Liver (tissue), 9 donors: ENCODE measurements around the gene CRYBA2. TPM values are rescaled to one million over a fixed set of nuclear protein-coding genes. Genes with fewer than 3 reads are reported as not detected.

ENCODE experiments used
- DNase-seq: peaks from one replicate; pipeline ENCODE4 v3.0.0-alpha.2; 2017; ENCODE audit warnings: low spot score
- H3K27ac ChIP-seq, 2 donors: one replicate each; pipeline ENCODE4 v1.7.0; 2013; ENCODE audit warnings: inconsistent platforms in 2 of 2, low read length in 2 of 2, control low read depth in 1 of 2, low read depth in 1 of 2, mild to moderate bottlenecking in 1 of 2
- H3K27me3 ChIP-seq, 4 donors: one replicate each; pipeline versions ENCODE4 v1.6.1 to v1.7.0; 2013; ENCODE audit warnings: low read length in 3 of 4, inconsistent platforms in 1 of 4, mild to moderate bottlenecking in 1 of 4, moderate library complexity in 1 of 4; ENCODE audit not compliant: control insufficient read depth in 4 of 4, insufficient read depth in 4 of 4
- H3K36me3 ChIP-seq, 4 donors: one replicate each; pipeline versions ENCODE4 v1.6.1 to v1.7.0; 2013; ENCODE audit warnings: low read length in 3 of 4, mild to moderate bottlenecking in 3 of 4, low read depth in 1 of 4, moderate library complexity in 1 of 4; ENCODE audit not compliant: control insufficient read depth in 4 of 4, insufficient read depth in 3 of 4
- H3K4me1 ChIP-seq, 4 donors: one replicate each; pipeline versions ENCODE4 v1.6.1 to v1.7.0; 2013; ENCODE audit warnings: low read length in 3 of 4, mild to moderate bottlenecking in 3 of 4, moderate library complexity in 1 of 4; ENCODE audit not compliant: control insufficient read depth in 4 of 4, insufficient read depth in 4 of 4
- H3K4me3 ChIP-seq, 3 donors: one replicate each; pipeline versions ENCODE4 v1.6.1 to v1.7.0; 2013; ENCODE audit warnings: low read length in 3 of 3, control low read depth in 1 of 3, low read depth in 1 of 3, mild to moderate bottlenecking in 1 of 3
- H3K9ac ChIP-seq, 2 donors: one replicate each; pipeline ENCODE4 v1.7.0; 2013; ENCODE audit warnings: low read length in 2 of 2, mild to moderate bottlenecking in 2 of 2, moderate library complexity in 2 of 2, control low read depth in 1 of 2, low read depth in 1 of 2
- H3K9me3 ChIP-seq, 4 donors: one replicate each; pipeline versions ENCODE4 v1.6.1 to v1.7.0; 2013; ENCODE audit warnings: low read length in 3 of 4; ENCODE audit not compliant: control insufficient read depth in 4 of 4
- EGR1 ChIP-seq, 2 donors: IDR thresholded peaks; 2 replicates each; pipeline ENCODE4 v1.6.1; 2016 to 2018; ENCODE audit warnings: antibody characterized with exemption in 2 of 2, low read depth in 2 of 2
- FOXA1 ChIP-seq: IDR thresholded peaks from 2 replicates; pipeline ENCODE4 v1.6.1; 2016; ENCODE audit warnings: antibody characterized with exemption
- FOXA2 ChIP-seq: IDR thresholded peaks from 2 replicates; pipeline ENCODE4 v1.6.1; 2016; ENCODE audit warnings: antibody characterized with exemption
- GABPA ChIP-seq, 2 donors: IDR thresholded peaks in 1 of 2; conservative IDR thresholded peaks in 1 of 2; 2 replicates each; pipeline ENCODE4 v1.6.1; 2016; ENCODE audit warnings: antibody characterized with exemption in 2 of 2, mild to moderate bottlenecking in 1 of 2, moderate library complexity in 1 of 2
- HNF4A ChIP-seq, 2 donors: conservative IDR thresholded peaks; 2 replicates each; pipeline ENCODE4 v1.6.1; 2016; ENCODE audit warnings: antibody characterized with exemption in 2 of 2, mild to moderate bottlenecking in 2 of 2
- HNF4G ChIP-seq: IDR thresholded peaks from 2 replicates; pipeline ENCODE4 v1.6.1; 2016; ENCODE audit warnings: antibody characterized with exemption
- JUND ChIP-seq, 2 donors: IDR thresholded peaks; 2 replicates each; pipeline ENCODE4 v1.6.1; 2016; ENCODE audit warnings: antibody characterized with exemption in 2 of 2
- NR2F2 ChIP-seq: IDR thresholded peaks from 2 replicates; pipeline ENCODE4 v1.6.1; 2016; ENCODE audit warnings: antibody characterized with exemption
- SP1 ChIP-seq: IDR thresholded peaks from 2 replicates; pipeline ENCODE4 v1.6.1; 2018; ENCODE audit warnings: antibody characterized with exemption, mild to moderate bottlenecking
- TAF1 ChIP-seq: conservative IDR thresholded peaks from 2 replicates; pipeline ENCODE4 v1.6.1; 2016; ENCODE audit warnings: antibody characterized with exemption, mild to moderate bottlenecking
- YY1 ChIP-seq: IDR thresholded peaks from 2 replicates; pipeline ENCODE4 v1.6.1; 2016; ENCODE audit warnings: antibody characterized with exemption, mild to moderate bottlenecking
- WGBS: extraction: QIAGEN DNeasy Blood & Tissue Kit; methylation state at CpG from one replicate; pipeline ENCODE4 v1.1.7; 2013; 5-methylcytosine and 5-hydroxymethylcytosine counted together
- polyA plus RNA-seq, 2 donors: library from polyadenylated mRNA; stranded (reverse) in 1 of 2; unstranded in 1 of 2; fragments of 200-250 nt in 1 of 2; fragments of >200 nt in 1 of 2; fragmentation: Nextera tagmentation in 1 of 2; extraction: Ambion mirVana in 1 of 2; gene quantifications; one replicate each; pipeline versions ENCODE4 v1.2.1 to v1.2.3, GENCODE V29; 2013 to 2015
- total RNA-seq, 2 donors: library from RNA; depleted of rRNA; stranded (reverse); fragments of >200 nt; gene quantifications; one replicate each; pipeline ENCODE4 v1.2.3, GENCODE V29; 2014
- TF ChIP-seq, protein P1 (sequence below): IDR thresholded peaks from 2 replicates; pipeline ENCODE4 v1.6.1; 2016; ENCODE audit warnings: antibody characterized with exemption, mild to moderate bottlenecking
- TF ChIP-seq, protein P2 (sequence below): fragments of 150-350 bp; IDR thresholded peaks from 2 replicates; pipeline ENCODE4 v1.5.1; 2017; ENCODE audit warnings: improper control_type of control experiment, low read depth, low read length; ENCODE audit not compliant: missing input control
- TF ChIP-seq, protein P3 (sequence below): IDR thresholded peaks from 2 replicates; pipeline ENCODE4 v1.6.1; 2016; ENCODE audit warnings: antibody characterized with exemption
- TF ChIP-seq, protein P4 (sequence below): IDR thresholded peaks from 2 replicates; pipeline ENCODE4 v1.6.1; 2016; ENCODE audit warnings: antibody characterized with exemption
- donor health status: healthy.
- donor health status: healthy.
- donor health status: healthy.
- donor health status: healthy.
- donor health status: healthy.

Gene CRYBA2
- total and polyA plus RNA-seq, 4 donors: not detected

DNA sequence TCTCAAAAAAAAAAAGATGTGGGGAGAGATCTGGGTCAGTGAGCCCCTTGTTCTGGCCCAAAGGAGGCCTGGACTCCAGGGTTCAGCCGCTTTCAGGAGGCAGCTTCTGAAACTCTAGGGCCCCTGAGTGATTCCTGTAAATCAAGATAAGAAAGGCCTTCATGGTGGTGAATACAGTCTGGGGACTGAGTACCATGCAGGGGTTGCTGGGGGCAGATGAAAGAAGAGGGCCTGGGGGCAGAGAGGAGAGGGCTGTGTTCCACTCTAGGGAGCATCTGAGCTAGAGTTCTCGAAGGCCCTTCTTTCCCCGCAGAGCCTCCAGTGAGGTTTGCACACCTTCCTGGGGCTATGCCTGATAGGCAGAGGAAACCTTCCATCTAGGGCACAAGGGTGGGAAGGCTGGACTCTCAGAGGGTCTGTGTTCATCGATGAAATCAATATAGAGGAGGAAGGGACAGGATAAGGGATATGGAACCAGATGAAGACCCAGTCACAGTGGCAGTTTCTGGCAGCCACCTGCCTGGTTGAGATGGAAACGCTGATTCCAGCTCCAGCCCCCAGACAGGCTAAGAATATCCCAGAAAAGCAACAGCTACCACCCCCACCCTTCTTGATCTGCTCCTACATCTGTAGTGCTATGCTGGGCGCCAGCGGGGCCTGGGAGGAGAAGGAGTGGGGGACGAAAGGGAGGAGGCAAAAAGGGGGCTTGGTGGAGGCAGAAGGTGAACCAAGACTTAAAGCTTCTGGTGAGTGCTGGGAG is 38.5 kb downstream of the CRYBA2 start:
- DNase-seq: no peak
- Histone ChIP-seq H3K27ac (no peak overlapping the region), H3K36me3 (no peaks in the 10 kb centered on the region), H3K9ac (no peak overlapping the region), H3K4me3 (no peak overlapping the region), H3K9me3 (peaks cover 0 to 3% (median 0%) of the 10 kb centered on the region in 4 donors), H3K27me3 (no peaks in the 10 kb centered on the region), H3K4me1 (peaks cover 0 to 4% (median 2%) of the 10 kb centered on the region in 4 donors)
- 80% methylated on average over 8 of the region's 8 CpGs for WGBS
- TF ChIP-seq, protein P1, sequence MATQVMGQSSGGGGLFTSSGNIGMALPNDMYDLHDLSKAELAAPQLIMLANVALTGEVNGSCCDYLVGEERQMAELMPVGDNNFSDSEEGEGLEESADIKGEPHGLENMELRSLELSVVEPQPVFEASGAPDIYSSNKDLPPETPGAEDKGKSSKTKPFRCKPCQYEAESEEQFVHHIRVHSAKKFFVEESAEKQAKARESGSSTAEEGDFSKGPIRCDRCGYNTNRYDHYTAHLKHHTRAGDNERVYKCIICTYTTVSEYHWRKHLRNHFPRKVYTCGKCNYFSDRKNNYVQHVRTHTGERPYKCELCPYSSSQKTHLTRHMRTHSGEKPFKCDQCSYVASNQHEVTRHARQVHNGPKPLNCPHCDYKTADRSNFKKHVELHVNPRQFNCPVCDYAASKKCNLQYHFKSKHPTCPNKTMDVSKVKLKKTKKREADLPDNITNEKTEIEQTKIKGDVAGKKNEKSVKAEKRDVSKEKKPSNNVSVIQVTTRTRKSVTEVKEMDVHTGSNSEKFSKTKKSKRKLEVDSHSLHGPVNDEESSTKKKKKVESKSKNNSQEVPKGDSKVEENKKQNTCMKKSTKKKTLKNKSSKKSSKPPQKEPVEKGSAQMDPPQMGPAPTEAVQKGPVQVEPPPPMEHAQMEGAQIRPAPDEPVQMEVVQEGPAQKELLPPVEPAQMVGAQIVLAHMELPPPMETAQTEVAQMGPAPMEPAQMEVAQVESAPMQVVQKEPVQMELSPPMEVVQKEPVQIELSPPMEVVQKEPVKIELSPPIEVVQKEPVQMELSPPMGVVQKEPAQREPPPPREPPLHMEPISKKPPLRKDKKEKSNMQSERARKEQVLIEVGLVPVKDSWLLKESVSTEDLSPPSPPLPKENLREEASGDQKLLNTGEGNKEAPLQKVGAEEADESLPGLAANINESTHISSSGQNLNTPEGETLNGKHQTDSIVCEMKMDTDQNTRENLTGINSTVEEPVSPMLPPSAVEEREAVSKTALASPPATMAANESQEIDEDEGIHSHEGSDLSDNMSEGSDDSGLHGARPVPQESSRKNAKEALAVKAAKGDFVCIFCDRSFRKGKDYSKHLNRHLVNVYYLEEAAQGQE: no peak
- TF ChIP-seq TAF1: no peak
- TF ChIP-seq FOXA2: no peak
- TF ChIP-seq, protein P2, sequence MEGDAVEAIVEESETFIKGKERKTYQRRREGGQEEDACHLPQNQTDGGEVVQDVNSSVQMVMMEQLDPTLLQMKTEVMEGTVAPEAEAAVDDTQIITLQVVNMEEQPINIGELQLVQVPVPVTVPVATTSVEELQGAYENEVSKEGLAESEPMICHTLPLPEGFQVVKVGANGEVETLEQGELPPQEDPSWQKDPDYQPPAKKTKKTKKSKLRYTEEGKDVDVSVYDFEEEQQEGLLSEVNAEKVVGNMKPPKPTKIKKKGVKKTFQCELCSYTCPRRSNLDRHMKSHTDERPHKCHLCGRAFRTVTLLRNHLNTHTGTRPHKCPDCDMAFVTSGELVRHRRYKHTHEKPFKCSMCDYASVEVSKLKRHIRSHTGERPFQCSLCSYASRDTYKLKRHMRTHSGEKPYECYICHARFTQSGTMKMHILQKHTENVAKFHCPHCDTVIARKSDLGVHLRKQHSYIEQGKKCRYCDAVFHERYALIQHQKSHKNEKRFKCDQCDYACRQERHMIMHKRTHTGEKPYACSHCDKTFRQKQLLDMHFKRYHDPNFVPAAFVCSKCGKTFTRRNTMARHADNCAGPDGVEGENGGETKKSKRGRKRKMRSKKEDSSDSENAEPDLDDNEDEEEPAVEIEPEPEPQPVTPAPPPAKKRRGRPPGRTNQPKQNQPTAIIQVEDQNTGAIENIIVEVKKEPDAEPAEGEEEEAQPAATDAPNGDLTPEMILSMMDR: no peak
- no peak for TF ChIP-seq GABPA (IDR thresholded peaks at IDR 0.05 in 1 of 2, conservative IDR thresholded peaks at IDR 0.05 in 1 of 2)
- TF ChIP-seq NR2F2: no peak
- no peak for TF ChIP-seq JUND (IDR thresholded peaks at IDR 0.05)
- no peak for TF ChIP-seq SP1
- TF ChIP-seq HNF4G: no peak
- TF ChIP-seq HNF4A (conservative IDR thresholded peaks at IDR 0.05): no peak
- TF ChIP-seq FOXA1: no peak
- TF ChIP-seq YY1: no peak
- TF ChIP-seq EGR1 (IDR thresholded peaks at IDR 0.05; ENCODE audit: low read depth in 2 of 2): no peak
- TF ChIP-seq, protein P3, sequence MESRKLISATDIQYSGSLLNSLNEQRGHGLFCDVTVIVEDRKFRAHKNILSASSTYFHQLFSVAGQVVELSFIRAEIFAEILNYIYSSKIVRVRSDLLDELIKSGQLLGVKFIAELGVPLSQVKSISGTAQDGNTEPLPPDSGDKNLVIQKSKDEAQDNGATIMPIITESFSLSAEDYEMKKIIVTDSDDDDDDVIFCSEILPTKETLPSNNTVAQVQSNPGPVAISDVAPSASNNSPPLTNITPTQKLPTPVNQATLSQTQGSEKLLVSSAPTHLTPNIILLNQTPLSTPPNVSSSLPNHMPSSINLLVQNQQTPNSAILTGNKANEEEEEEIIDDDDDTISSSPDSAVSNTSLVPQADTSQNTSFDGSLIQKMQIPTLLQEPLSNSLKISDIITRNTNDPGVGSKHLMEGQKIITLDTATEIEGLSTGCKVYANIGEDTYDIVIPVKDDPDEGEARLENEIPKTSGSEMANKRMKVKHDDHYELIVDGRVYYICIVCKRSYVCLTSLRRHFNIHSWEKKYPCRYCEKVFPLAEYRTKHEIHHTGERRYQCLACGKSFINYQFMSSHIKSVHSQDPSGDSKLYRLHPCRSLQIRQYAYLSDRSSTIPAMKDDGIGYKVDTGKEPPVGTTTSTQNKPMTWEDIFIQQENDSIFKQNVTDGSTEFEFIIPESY: no peak
- TF ChIP-seq, protein P4, sequence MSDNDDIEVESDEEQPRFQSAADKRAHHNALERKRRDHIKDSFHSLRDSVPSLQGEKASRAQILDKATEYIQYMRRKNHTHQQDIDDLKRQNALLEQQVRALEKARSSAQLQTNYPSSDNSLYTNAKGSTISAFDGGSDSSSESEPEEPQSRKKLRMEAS: no peak
